Measurements from ENCODE around the gene PPARA. TPM values are rescaled to one million over a fixed set of nuclear protein-coding genes. Genes with fewer than 3 reads are reported as not detected.

Gene PPARA
- total RNA-seq, 2 donors from 2014 or later, result 15.4 to 18.6 TPM

DNA sequence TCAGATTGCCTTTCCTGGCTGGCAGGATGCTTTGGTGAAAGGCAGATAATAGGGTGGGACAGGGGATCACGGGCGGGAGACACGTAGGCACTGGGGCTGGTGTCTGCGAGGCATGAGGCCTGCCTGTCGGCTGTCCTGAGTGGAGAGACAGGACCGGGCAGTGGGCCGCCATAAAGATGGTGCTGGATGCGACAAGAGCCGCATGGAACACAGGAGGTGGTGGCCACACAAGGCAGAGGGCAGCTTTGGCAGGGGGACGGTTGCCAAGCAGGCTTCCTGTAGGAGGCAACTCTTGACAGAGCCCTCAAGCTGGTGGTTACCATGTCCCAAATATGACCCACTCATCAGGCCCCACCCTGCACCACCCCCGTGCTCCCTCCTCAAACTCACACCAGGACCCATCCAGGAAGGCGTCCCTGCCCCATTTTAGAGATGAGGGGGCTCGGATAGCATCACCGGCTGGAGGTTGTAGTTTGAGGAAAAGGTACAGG is 4.9 kb upstream of the PPARA start:
- TF ChIP-seq CTCF (conservative IDR thresholded peaks at IDR 0.05), result no peak
- Histone ChIP-seq H3K4me3 (ENCODE audit: low read length) (no peak overlapping the region), H3K36me3 (ENCODE audit: control insufficient read depth, insufficient read depth, low read length) (no peaks in the 10 kb centered on the region), H3K4me1 (ENCODE audit: control insufficient read depth, insufficient read depth, low read length) (no peaks in the 10 kb centered on the region), H3K9me3 (ENCODE audit: control insufficient read depth, low read length) (no peaks in the 10 kb centered on the region), H3K27me3 (ENCODE audit: control insufficient read depth, insufficient read depth, low read length, poor library complexity, severe bottlenecking) (peaks cover 41% of the 10 kb centered on the region), H3K27ac (ENCODE audit: low read depth, low read length) (no peak overlapping the region), H3K9ac (ENCODE audit: extremely low read depth, low read length, poor library complexity, severe bottlenecking) (no peak overlapping the region)
- Mint-ChIP-seq H3K27me3 (ENCODE audit: insufficient read depth) (peaks cover 50% of the 10 kb centered on the region), H3K9me3 (no peaks in the 10 kb centered on the region), H3K4me1 (peaks cover 18% of the 10 kb centered on the region), H3K36me3 (ENCODE audit: low read depth) (no peaks in the 10 kb centered on the region), H3K27ac (no peak overlapping the region), H3K4me3 (no peak overlapping the region)
- DNase-seq, result peak; percentile 34
- 90 to 94% methylated on average over 8 to 14 of the region's 14 CpGs for WGBS, 2 experiments (ENCODE audit: insufficient coverage in 1 of 2, insufficient read length in 1 of 2)

DNA sequence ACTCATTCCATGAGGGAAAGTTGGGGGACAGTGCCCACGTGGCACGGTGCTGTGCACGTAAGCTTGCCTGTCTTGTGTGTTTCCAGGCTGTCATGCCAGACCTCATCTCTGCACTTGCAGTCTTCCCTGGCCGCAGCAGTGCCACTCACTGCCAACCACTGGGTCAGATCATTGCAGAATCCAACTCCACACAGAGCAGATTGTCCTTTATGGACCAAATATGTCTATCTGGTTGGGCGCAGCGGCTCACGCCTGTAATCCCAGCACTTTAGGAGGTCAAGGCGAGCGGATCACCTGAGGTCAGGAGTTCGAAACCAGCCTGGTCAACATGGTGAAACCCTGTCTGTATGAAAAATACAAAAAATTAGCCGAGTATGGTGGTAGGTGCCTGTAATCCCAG is 4.4 kb upstream of the PPARA start:
- Histone ChIP-seq H3K4me3 (ENCODE audit: low read length) (no peak overlapping the region), H3K9me3 (ENCODE audit: control insufficient read depth, low read length) (no peaks in the 10 kb centered on the region), H3K27me3 (ENCODE audit: control insufficient read depth, insufficient read depth, low read length, poor library complexity, severe bottlenecking) (peaks cover 41% of the 10 kb centered on the region), H3K9ac (ENCODE audit: extremely low read depth, low read length, poor library complexity, severe bottlenecking) (no peak overlapping the region), H3K27ac (ENCODE audit: low read depth, low read length) (no peak overlapping the region), H3K4me1 (ENCODE audit: control insufficient read depth, insufficient read depth, low read length) (no peaks in the 10 kb centered on the region), H3K36me3 (ENCODE audit: control insufficient read depth, insufficient read depth, low read length) (no peaks in the 10 kb centered on the region)
- 91% methylated on average over 10 to 11 of the region's 11 CpGs for WGBS, 2 experiments (ENCODE audit: insufficient coverage in 1 of 2, insufficient read length in 1 of 2)
- Mint-ChIP-seq H3K4me1 (peaks cover 14% of the 10 kb centered on the region), H3K36me3 (ENCODE audit: low read depth) (no peaks in the 10 kb centered on the region), H3K27ac (no peak overlapping the region), H3K4me3 (no peak overlapping the region), H3K27me3 (ENCODE audit: insufficient read depth) (peaks cover 50% of the 10 kb centered on the region), H3K9me3 (no peaks in the 10 kb centered on the region)
- DNase-seq, result no peak
- no peak for TF ChIP-seq CTCF (conservative IDR thresholded peaks at IDR 0.05)

DNA sequence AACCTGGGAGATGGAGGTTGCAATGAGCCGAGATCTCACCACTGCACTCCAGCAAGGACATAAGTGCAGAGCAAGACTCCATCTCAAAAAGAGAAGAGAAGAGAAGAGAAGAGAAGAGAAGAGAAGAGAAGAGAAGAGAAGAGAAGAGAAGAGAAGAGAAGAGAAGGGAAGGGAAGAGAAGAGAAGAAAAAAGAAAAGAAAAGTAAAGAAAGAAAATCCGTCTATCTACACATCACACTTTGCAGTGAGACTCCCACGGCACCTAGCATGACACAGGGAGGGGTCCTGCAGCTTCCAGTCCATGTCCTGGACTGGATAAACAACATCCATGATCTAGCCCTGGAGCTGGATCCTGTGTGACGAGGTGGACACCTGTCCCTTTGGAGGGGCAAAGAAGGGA is 4.0 kb upstream of the PPARA start:
- H3K36me3 Mint-ChIP-seq (ENCODE audit: low read depth), result no peaks in the 10 kb centered on the region

More for the DNA sequence above, 4.0 kb upstream of the PPARA start:
- Mint-ChIP-seq H3K27me3 (ENCODE audit: insufficient read depth) (peaks cover 50% of the 10 kb centered on the region), H3K9me3 (no peaks in the 10 kb centered on the region), H3K4me3 (no peak overlapping the region), H3K27ac (no peak overlapping the region), H3K4me1 (peaks cover 11% of the 10 kb centered on the region)
- no peak overlapping the region for H3K4me3 ChIP-seq (ENCODE audit: low read length)
- H3K4me1 ChIP-seq (ENCODE audit: control insufficient read depth, insufficient read depth, low read length), result no peaks in the 10 kb centered on the region
- peaks cover 43% of the 10 kb centered on the region for H3K27me3 ChIP-seq (ENCODE audit: control insufficient read depth, insufficient read depth, low read length, poor library complexity, severe bottlenecking)
- H3K9ac ChIP-seq (ENCODE audit: extremely low read depth, low read length, poor library complexity, severe bottlenecking), result no peak overlapping the region
- WGBS, 2 experiments (ENCODE audit: insufficient coverage in 1 of 2, insufficient read length in 1 of 2), result 94 to 100% methylated on average over 2 to 4 of the region's 4 CpGs
- TF ChIP-seq CTCF (conservative IDR thresholded peaks at IDR 0.05), result no peak
- no peaks in the 10 kb centered on the region for H3K36me3 ChIP-seq (ENCODE audit: control insufficient read depth, insufficient read depth, low read length)
- no peak overlapping the region for H3K27ac ChIP-seq (ENCODE audit: low read depth, low read length)
- DNase-seq, result no peak
- H3K9me3 ChIP-seq (ENCODE audit: control insufficient read depth, low read length), result no peaks in the 10 kb centered on the region
